HepG2 (cell line): Measurements from ENCODE around the gene PGAP3. TPM values are rescaled to one million over a fixed set of nuclear protein-coding genes. Genes with fewer than 3 reads are reported as not detected.
A peak's percentile ranks its signal among the peaks of the same experiment; 100 is the strongest.

Experiments used
- ATAC-seq: fragments of 200-7000 bp; cut with Tn5 transposase; 3 replicates; pipeline ENCODE4 v1.9.1; 2020; ENCODE audit warnings: mild to moderate bottlenecking, moderate library complexity
- BruUV-seq: library from RNA; stranded (reverse); fragments of 400-500 nt; replicated peaks from 2 replicates; lab custom pipeline; 2021; lab: Mats Ljungman, UMichigan
- CTCF ChIA-PET: fragments of 300-600 bp; formaldehyde crosslinking; extraction: SDS; loops from one replicate; lab custom pipeline; 2021; ENCODE audit warnings: low total read pairs, inconsistent platforms, low intra/inter-chr PET ratio; lab: Yijun Ruan, JAX
- POLR2A ChIA-PET: fragments of 350-600 bp; sonication (Branson Sonifier 250); formaldehyde crosslinking; loops from one replicate; lab custom pipeline; 2020; ENCODE audit warnings: antibody characterized with exemption, inconsistent platforms; lab: Yijun Ruan, JAX
- DNase-seq: peaks from one replicate; pipeline ENCODE4 v3.0.0-alpha.2; 2015; ENCODE audit warnings: low spot score
- FAIRE-seq: peaks from 3 replicates; lab custom pipeline; 2011; peaks lifted over from hg19 to GRCh38; lab: Jason Lieb, UNC
- H2AFZ ChIP-seq: one replicate; pipeline ENCODE4 v1.6.1; 2011; ENCODE audit warnings: low read length, inconsistent platforms
- H3K27ac ChIP-seq: fragments of 300-600 bp; 3 replicates; pipeline ENCODE4 v1.8.0; 2011; ENCODE audit warnings: mixed run types, mild to moderate bottlenecking, mixed read lengths, low read length, inconsistent platforms; ENCODE audit not compliant: insufficient read depth; ENCODE audit errors: extremely low read length
- H3K27me3 ChIP-seq, 2 experiments: fragments of 200-600 bp in 1 of 2; 2 replicates in 1 of 2; 3 replicates in 1 of 2; pipeline versions ENCODE4 v1.6.0 to v1.8.0; 2011; ENCODE audit warnings: low read length in 2 of 2, mild to moderate bottlenecking in 2 of 2, moderate library complexity in 2 of 2, inconsistent platforms in 1 of 2; ENCODE audit not compliant: insufficient read depth in 2 of 2, control insufficient read depth in 1 of 2
- H3K36me3 ChIP-seq, 2 experiments: fragments of 200-600 bp in 1 of 2; replicated peaks in 1 of 2; 2 replicates in 1 of 2; 3 replicates in 1 of 2; pipeline versions ENCODE4 v1.5.1 to v1.8.0; 2011; ENCODE audit warnings: low read length in 2 of 2, inconsistent platforms in 1 of 2; ENCODE audit not compliant: insufficient read depth in 2 of 2, control insufficient read depth in 1 of 2
- H3K4me1 ChIP-seq: 2 replicates; pipeline ENCODE4 v1.5.1; 2012; ENCODE audit warnings: low read length, inconsistent platforms; ENCODE audit not compliant: insufficient read depth
- H3K4me2 ChIP-seq: 2 replicates; pipeline ENCODE4 v1.6.0; 2011; ENCODE audit warnings: low read depth, low read length, inconsistent platforms
- H3K4me3 ChIP-seq, 3 experiments: fragments of 200-600 bp in 1 of 3; sonication (generic), shearing (Covaris generic) in 1 of 3; replicated peaks in 1 of 3; 2 replicates each; pipeline ENCODE4 v1.5.1; 2011 to 2016; ENCODE audit warnings: low read length in 3 of 3, inconsistent platforms in 2 of 3, low read depth in 2 of 3, mild to moderate bottlenecking in 2 of 3, control low read depth in 1 of 3, mixed read lengths in 1 of 3; ENCODE audit not compliant: insufficient read depth in 1 of 3
- H3K79me2 ChIP-seq: one replicate; pipeline ENCODE4 v1.6.1; 2011; ENCODE audit warnings: low read length, inconsistent platforms; ENCODE audit not compliant: insufficient read depth
- H3K9ac ChIP-seq: 2 replicates; pipeline ENCODE4 v1.6.0; 2011; ENCODE audit warnings: mild to moderate bottlenecking, low read depth, low read length, inconsistent platforms; ENCODE audit not compliant: insufficient read depth
- H3K9me3 ChIP-seq: 2 replicates; pipeline ENCODE4 v1.5.1; 2012; ENCODE audit warnings: mild to moderate bottlenecking, low read length
- H4K20me1 ChIP-seq: 2 replicates; pipeline ENCODE4 v1.6.0; 2011; ENCODE audit warnings: inconsistent platforms, mild to moderate bottlenecking, low read length, moderate library complexity; ENCODE audit not compliant: insufficient read depth
- CHCHD3 ChIP-seq: sonication (generic); formaldehyde crosslinking; IDR thresholded peaks from 2 replicates; pipeline ENCODE4 v1.8.0; 2022; ENCODE audit warnings: mild to moderate bottlenecking, missing genetic modification reagents, moderate library complexity
- MBD4 ChIP-seq: IDR thresholded peaks from 2 replicates; pipeline ENCODE4 v1.6.1; 2012; ENCODE audit warnings: low read length, inconsistent platforms, borderline replicate concordance
- NFKB2 ChIP-seq: sonication (generic); formaldehyde crosslinking; IDR thresholded peaks from 2 replicates; pipeline ENCODE4 v1.4.0; 2020; ENCODE audit warnings: missing genetic modification reagents, borderline replicate concordance
- ZNF333 ChIP-seq: sonication (generic); formaldehyde crosslinking; IDR thresholded peaks from 2 replicates; pipeline ENCODE4 v1.4.0; 2020; ENCODE audit warnings: mild to moderate bottlenecking, missing genetic modification reagents, borderline replicate concordance
- ZNF772 ChIP-seq: sonication (generic); formaldehyde crosslinking; IDR thresholded peaks from 2 replicates; pipeline ENCODE4 v1.5.0; 2020; ENCODE audit warnings: mild to moderate bottlenecking, missing genetic modification reagents
- WGBS: methylation state at CpG from one replicate; pipeline ENCODE4 v1.1.6; 2017; ENCODE audit warnings: low lambda C conversion rate; 5-methylcytosine and 5-hydroxymethylcytosine counted together
- in situ Hi-C: cut with HindIII; loops from 2 replicates; pipeline ENCODE4 v1.10.0; 2017; ENCODE audit warnings: low pct_unique_long_range_greater_than_20kb; ENCODE audit not compliant: extremely low pct_ligation_motif_present
- intact Hi-C: fragments of 100-400 bp; cut with micrococcal nuclease; formaldehyde crosslinking; loops from one replicate; pipeline ENCODE4 v1.10.0; 2022; ENCODE audit not compliant: unreplicated experiment
- polyA plus RNA-seq, 8 experiments: library from polyadenylated mRNA; depleted of rRNA in 3 of 8; stranded (reverse) in 7 of 8; unstranded in 1 of 8; fragments of >200 nt; fragmentation: Illumina TruSeq in 4 of 8; extraction: Trizol in 4 of 8; gene quantifications; 2 replicates each; pipeline versions ENCODE4 v1.2.1 to v1.2.3, GENCODE V29; 2011 to 2016; ENCODE audit warnings: low read depth in 4 of 8, missing spikeins in 1 of 8, mixed read lengths in 1 of 8; ENCODE audit not compliant: insufficient read depth in 1 of 8
- total RNA-seq, 5 experiments: library from RNA; depleted of rRNA; stranded (reverse); fragments of >200 nt; fragmentation: Illumina TruSeq; extraction: Trizol; gene quantifications; 2 replicates each; pipeline ENCODE4 v1.2.3, GENCODE V29; 2016; ENCODE audit warnings: low read depth in 1 of 5
- TF ChIP-seq, protein P1 (sequence below): sonication (generic); formaldehyde crosslinking; IDR thresholded peaks from 2 replicates; pipeline ENCODE4 v1.5.0; 2020; ENCODE audit warnings: mild to moderate bottlenecking, missing genetic modification reagents
- TF ChIP-seq, protein P2 (sequence below): sonication (generic); formaldehyde crosslinking; IDR thresholded peaks from 2 replicates; pipeline ENCODE4 v1.5.1; 2020; ENCODE audit warnings: mild to moderate bottlenecking, missing genetic modification reagents, moderate library complexity

The PGAP3 gene
- total and polyA plus RNA-seq, 2 of the 13 experiments (the other 11 are each of a cell fraction or from before 2014, with no cell fraction given), result 11.9 to 14.6 TPM

DNA sequence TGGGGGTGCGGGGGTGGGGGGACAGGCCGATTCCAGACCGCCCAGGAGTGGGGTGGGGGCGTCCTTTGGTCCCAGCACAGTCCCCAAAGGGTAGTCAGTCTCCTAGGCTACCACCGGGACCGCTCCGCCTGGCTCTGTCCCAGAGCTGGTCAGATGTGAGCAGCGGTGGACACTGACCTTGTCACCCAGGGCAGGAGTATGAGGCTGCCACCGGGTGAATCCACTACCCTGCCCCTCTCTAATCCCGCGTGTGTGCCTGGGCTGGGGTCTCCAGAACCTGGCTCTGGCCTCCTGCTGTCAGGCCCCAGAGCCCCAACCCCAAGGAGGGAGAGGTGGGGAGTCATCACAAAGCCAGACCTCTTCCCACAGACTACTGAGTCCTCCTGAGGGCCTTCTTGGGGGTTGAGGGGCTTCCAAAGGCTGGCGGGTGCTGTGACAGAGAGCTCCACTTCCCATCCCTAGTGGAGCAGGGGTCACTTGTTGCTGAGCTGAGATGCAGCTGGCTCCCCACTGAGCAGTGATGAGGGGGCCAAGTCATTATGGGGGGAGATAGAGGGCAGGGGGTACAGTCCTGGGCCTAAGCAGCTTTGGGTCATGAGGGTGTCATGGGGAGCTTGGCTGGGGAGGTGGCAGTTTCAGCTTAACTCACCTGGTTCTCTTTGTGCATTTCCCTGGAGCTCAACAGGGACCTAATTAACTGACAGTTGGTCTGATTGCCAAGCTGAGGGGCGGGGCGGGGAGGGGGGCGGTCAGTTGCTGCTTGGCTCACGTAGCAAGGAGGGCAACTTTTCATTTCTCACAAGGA lies 59.9 kb downstream of the PGAP3 start (continued):
- TF ChIP-seq, protein P1, sequence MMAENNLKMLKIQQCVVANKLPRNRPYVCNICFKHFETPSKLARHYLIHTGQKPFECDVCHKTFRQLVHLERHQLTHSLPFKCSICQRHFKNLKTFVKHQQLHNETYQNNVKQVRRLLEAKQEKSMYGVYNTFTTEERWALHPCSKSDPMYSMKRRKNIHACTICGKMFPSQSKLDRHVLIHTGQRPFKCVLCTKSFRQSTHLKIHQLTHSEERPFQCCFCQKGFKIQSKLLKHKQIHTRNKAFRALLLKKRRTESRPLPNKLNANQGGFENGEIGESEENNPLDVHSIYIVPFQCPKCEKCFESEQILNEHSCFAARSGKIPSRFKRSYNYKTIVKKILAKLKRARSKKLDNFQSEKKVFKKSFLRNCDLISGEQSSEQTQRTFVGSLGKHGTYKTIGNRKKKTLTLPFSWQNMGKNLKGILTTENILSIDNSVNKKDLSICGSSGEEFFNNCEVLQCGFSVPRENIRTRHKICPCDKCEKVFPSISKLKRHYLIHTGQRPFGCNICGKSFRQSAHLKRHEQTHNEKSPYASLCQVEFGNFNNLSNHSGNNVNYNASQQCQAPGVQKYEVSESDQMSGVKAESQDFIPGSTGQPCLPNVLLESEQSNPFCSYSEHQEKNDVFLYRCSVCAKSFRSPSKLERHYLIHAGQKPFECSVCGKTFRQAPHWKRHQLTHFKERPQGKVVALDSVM, result no peak
- TF ChIP-seq, all 625 proteins: peak for 2

DNA sequence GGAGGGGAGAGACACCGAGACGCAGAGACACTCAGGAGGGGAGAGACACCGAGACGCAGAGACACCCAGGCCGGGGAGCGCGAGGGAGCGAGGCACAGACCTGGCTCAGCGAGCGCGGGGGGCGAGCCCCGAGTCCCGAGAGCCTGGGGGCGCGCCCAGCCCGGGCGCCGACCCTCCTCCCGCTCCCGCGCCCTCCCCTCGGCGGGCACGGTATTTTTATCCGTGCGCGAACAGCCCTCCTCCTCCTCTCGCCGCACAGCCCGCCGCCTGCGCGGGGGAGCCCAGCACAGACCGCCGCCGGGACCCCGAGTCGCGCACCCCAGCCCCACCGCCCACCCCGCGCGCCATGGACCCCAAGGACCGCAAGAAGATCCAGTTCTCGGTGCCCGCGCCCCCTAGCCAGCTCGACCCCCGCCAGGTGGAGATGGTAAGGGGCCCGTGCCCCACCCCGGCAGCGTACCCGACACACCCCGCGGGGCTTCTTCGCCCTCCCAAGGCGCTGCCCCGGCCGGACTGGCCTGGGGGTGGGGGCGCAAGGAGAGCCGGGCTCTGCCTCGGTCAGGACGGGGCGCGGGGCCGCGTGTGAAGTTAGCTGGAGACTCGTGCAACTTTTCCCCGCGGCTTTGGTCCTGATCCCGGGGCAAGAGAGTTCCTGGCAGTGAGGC lies 60.7 kb downstream of the PGAP3 start:
- Histone ChIP-seq H3K27me3 (peaks cover 17 to 73% of the 10 kb centered on the region in 2 experiments; a peak in 4 of 5 replicates), H3K27ac (no peak overlapping the region), H3K9ac (no peak overlapping the region), H3K36me3 (no peaks in the 10 kb centered on the region), H4K20me1 (no peaks in the 10 kb centered on the region), H3K79me2 (no peaks in the 10 kb centered on the region), H3K9me3 (no peaks in the 10 kb centered on the region), H3K4me3 (peak overlapping the region in 1 of 3 experiments; percentile 63; a peak in 1 of 6 replicates), H2AFZ (no peak overlapping the region), H3K4me2 (peak overlapping the region; percentile 54), H3K4me1 (peaks cover 78% of the 10 kb centered on the region)
- ATAC-seq (peak; percentile 2; the same call in 2 of the 3 replicates), FAIRE-seq (no peak), DNase-seq (no peak)
- no TSS peak for BruUV-seq
- POLR2A ChIA-PET, result interaction anchor here (2.5 to 3.2 kb wide), 2 partner anchors 103 to 112 kb away, joined by 6 to 10 read pairs; partner anchors contain the start of gene MIEN1
- in situ Hi-C loops (no loop called here), intact Hi-C loops (no loop called here)
- 0% methylated on average over 12 of the region's 72 CpGs for whole genome bisulfite sequencing
- CTCF ChIA-PET, result no interaction called here
- peak; percentile 30; the same call in 1 of the 2 replicates for TF ChIP-seq NFKB2 (CRISPR knock-in tag)
- TF ChIP-seq ZNF772 (CRISPR knock-in tag), result no peak
- TF ChIP-seq, protein P2, sequence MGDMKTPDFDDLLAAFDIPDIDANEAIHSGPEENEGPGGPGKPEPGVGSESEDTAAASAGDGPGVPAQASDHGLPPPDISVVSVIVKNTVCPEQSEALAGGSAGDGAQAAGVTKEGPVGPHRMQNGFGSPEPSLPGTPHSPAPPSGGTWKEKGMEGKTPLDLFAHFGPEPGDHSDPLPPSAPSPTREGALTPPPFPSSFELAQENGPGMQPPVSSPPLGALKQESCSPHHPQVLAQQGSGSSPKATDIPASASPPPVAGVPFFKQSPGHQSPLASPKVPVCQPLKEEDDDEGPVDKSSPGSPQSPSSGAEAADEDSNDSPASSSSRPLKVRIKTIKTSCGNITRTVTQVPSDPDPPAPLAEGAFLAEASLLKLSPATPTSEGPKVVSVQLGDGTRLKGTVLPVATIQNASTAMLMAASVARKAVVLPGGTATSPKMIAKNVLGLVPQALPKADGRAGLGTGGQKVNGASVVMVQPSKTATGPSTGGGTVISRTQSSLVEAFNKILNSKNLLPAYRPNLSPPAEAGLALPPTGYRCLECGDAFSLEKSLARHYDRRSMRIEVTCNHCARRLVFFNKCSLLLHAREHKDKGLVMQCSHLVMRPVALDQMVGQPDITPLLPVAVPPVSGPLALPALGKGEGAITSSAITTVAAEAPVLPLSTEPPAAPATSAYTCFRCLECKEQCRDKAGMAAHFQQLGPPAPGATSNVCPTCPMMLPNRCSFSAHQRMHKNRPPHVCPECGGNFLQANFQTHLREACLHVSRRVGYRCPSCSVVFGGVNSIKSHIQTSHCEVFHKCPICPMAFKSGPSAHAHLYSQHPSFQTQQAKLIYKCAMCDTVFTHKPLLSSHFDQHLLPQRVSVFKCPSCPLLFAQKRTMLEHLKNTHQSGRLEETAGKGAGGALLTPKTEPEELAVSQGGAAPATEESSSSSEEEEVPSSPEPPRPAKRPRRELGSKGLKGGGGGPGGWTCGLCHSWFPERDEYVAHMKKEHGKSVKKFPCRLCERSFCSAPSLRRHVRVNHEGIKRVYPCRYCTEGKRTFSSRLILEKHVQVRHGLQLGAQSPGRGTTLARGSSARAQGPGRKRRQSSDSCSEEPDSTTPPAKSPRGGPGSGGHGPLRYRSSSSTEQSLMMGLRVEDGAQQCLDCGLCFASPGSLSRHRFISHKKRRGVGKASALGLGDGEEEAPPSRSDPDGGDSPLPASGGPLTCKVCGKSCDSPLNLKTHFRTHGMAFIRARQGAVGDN, result peak; percentile 37; the same call in 1 of the 2 replicates
- 0 out of 2 replicates have a peak, but pooled peaks have one; percentile 42 for TF ChIP-seq CHCHD3
- TF ChIP-seq ZNF333 (CRISPR knock-in tag), result 0 out of 2 replicates have a peak, but pooled peaks have one; percentile 15
- no peak for TF ChIP-seq MBD4
